Measurements from ENCODE around the gene ZNF319.
"Not testable (repeated sequence)": the region's sequence is repeated elsewhere in the genome, so short reads cannot be mapped to it uniquely, and the experiment has no call there.

ZNF319 gene

GRCh38 chr16:58013201-58013956 is 12.9 kb upstream of the ZNF319 start:
- Mint-ChIP-seq H3K4me3 (no peak overlapping the region), H3K9me3 (no peaks in the 10 kb centered on the region), H3K4me1 (no peaks in the 10 kb centered on the region), H3K27ac (peak overlapping the region in 1 of 2 donors; percentile 27), H3K27me3 (no peaks in the 10 kb centered on the region)
- no peak for ATAC-seq
- no peak for DNase-seq

- Mint-ChIP-seq H3K27ac (no peak overlapping the region), H3K4me1 (no peaks in the 10 kb centered on the region), H3K4me3 (no peak overlapping the region), H3K9me3 (no peaks in the 10 kb centered on the region), H3K27me3 (no peaks in the 10 kb centered on the region)
- DNase-seq (no peak), ATAC-seq (no peak)
Measured at GRCh38 chr16:58012481-58012880, 12.0 kb upstream of the ZNF319 start.

- H3K4me3 Mint-ChIP-seq: no peak overlapping the region
- H3K27me3 Mint-ChIP-seq: no peaks in the 10 kb centered on the region
- ATAC-seq: no peak
- H3K27ac Mint-ChIP-seq: no peak overlapping the region
- no peaks in the 10 kb centered on the region for H3K9me3 Mint-ChIP-seq
- DNase-seq: no peak
- H3K4me1 Mint-ChIP-seq: no peaks in the 10 kb centered on the region
Measured at GRCh38 chr16:58011652-58012051, 11.2 kb upstream of the ZNF319 start.

GRCh38 chr16:58010886-58011285 is 10.4 kb upstream of the ZNF319 start:
- H3K4me3 Mint-ChIP-seq: no peak overlapping the region
- DNase-seq: no peak
- ATAC-seq: no peak
- no peaks in the 10 kb centered on the region for H3K9me3 Mint-ChIP-seq
- no peaks in the 10 kb centered on the region for H3K4me1 Mint-ChIP-seq
- H3K27me3 Mint-ChIP-seq: no peaks in the 10 kb centered on the region
- H3K27ac Mint-ChIP-seq: no peak overlapping the region

GRCh38 chr16:58009856-58010416 is 9.5 kb upstream of the ZNF319 start:
- ATAC-seq (no peak), DNase-seq (no peak)
- Mint-ChIP-seq H3K9me3 (no peaks in the 10 kb centered on the region), H3K27ac (no peak overlapping the region), H3K4me3 (no peak overlapping the region), H3K27me3 (no peaks in the 10 kb centered on the region), H3K4me1 (peaks cover 3% of the 10 kb centered on the region)

DNA sequence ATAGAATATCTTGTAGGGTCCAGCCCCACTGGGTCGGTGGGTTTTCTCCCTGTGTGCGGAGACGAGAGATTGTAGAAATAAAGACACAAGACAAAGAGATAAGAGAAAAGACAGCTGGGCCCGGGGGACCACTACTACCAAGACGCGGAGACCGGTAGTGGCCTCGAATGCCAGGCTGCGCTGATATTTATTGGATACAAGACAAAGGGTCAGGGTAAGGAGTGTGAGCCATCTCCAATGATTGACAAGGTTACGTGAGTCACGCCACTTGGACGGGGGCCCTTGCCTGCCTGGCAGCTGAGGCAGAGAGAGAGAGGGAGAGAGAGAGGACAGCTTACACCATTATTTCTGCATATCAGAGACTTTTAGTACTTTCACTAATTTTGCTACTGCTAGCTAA is 4.3 kb upstream of the ZNF319 start:
- not testable (repeated sequence) for ATAC-seq, H3K27me3 Mint-ChIP-seq, H3K9me3 Mint-ChIP-seq, H3K4me3 Mint-ChIP-seq, DNase-seq
- Mint-ChIP-seq H3K27ac (peak overlapping the region in 1 of 2 donors; percentile 79), H3K4me1 (peaks cover 41% of the 10 kb centered on the region)

GRCh38 chr16:58002936-58003335 is 2.5 kb upstream of the ZNF319 start:
- H3K27me3 Mint-ChIP-seq: no peaks in the 10 kb centered on the region
- H3K9me3 Mint-ChIP-seq: no peaks in the 10 kb centered on the region
- H3K27ac Mint-ChIP-seq: no peak overlapping the region
- ATAC-seq (no peak), DNase-seq (no peak)
- H3K4me1 Mint-ChIP-seq: peaks cover 57% of the 10 kb centered on the region
- no peak overlapping the region for H3K4me3 Mint-ChIP-seq

- no peak overlapping the region for H3K27ac Mint-ChIP-seq
- no peaks in the 10 kb centered on the region for H3K27me3 Mint-ChIP-seq
- no peaks in the 10 kb centered on the region for H3K9me3 Mint-ChIP-seq
- no peak for ATAC-seq
- H3K4me3 Mint-ChIP-seq: peak overlapping the region in 1 of 2 donors; percentile 91
- peaks cover 62% of the 10 kb centered on the region for H3K4me1 Mint-ChIP-seq
- no peak for DNase-seq
Measured at GRCh38 chr16:58002416-58002800, 1.9 kb upstream of the ZNF319 start.

DNA sequence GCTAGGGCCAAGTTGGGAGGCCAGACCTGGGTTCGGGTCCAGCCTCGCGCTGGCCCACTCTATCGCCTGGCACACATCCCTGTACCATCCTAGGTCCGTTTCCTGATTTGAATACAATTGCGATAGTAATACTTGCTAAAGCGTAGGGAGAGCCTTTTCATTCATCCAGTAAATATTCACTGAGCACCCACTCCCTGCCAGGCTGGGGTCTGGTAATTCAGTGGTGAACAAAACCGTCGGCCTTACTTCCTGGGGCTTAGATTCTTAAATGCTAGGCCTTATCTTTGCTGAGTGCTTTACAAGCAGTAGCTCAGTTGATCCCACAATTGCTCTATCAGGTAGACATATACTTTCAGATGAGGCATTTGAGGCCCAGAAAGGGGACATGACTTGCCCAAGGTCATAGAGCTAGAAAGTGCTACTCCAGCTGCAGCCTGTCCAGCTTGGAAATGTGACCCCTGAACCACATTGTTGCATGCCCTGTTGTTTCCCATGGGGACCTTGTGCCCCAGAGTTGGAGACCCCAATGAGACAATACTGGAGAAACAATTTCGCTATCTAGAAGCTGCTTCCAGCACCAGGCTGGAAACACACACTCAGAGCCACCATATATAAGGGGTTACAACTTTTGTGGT is 1.4 kb upstream of the ZNF319 start:
- Mint-ChIP-seq H3K9me3 (no peaks in the 10 kb centered on the region), H3K27ac (peak overlapping the region in 1 of 2 donors; percentile 57), H3K27me3 (no peaks in the 10 kb centered on the region), H3K4me3 (peak overlapping the region; percentile 91 to 93), H3K4me1 (peaks cover 65% of the 10 kb centered on the region)
- DNase-seq (no peak), ATAC-seq (no peak)

DNA sequence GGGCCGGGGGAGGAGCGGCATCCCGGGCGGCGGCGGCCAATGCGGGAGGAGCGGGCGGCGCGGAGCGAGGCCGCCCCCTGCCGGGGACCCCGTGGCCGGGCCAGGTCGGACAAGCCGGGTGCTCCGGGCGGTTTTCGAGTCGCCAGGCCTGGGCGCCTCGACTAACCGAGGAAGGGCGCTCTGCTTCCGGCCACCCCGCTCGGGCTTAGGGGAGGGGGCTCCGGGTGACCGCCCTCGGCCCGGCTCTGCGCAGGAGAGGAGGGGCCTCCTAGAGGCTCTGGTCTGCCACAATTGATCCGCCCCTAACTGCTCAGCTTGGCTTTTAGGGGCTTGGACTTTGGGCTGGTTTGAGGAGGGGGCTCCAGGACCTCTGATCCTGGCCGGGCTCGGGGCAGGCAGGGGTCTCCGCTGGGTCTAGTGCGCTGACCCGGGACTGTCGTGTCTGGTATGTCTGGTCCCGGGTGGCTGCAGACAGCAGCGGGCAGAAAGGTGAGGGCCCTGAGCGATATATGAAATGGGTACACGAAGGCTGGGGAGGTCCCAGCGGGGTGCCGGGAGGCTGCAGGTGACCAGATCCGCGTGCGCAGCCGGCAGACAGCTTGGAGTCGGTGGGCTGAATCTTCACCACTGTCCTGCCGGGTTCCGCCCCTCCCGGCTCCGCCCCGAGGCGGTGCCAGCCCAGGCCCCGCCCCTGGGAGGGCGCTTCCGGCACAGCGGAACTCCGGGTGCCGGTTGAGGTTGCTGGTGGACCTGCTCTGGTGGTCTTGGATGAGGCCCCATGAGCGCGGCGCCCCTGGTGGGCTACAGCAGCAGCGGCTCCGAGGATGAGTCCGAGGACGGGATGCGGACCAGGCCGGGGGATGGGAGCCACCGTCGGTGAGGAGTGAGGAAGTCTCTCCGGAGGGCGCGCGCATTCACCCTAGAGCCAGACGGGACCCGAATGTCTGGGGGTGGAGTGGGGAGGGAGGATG is 519 bp upstream of the ZNF319 start, which contains the start of gene USB1:
USB1 (plus strand) TSS at position 702 of the 971 bp plus-strand sequence; CDS start at position 779, 77 bp downstream.
- peak within 1 kb of the TSS; percentile 92 to 94 for H3K27ac Mint-ChIP-seq
- H3K9me3 Mint-ChIP-seq: no peaks in the 10 kb centered on the region
- DNase-seq (peak; percentile 88 to 92), ATAC-seq (peak; percentile 77)
- H3K4me1 Mint-ChIP-seq: peaks cover 72% of the 10 kb centered on the region
- no peaks in the 10 kb centered on the region for H3K27me3 Mint-ChIP-seq
- peak within 1 kb of the TSS; percentile 91 to 93 for H3K4me3 Mint-ChIP-seq

GRCh38 chr16:57999366-57999970 is 1.0 kb downstream of the ZNF319 start:
- Mint-ChIP-seq H3K27ac (peak overlapping the region; percentile 79 to 85), H3K4me3 (peak overlapping the region; percentile 71 to 81), H3K4me1 (peaks cover 79% of the 10 kb centered on the region), H3K27me3 (no peaks in the 10 kb centered on the region), H3K9me3 (no peaks in the 10 kb centered on the region)
- ATAC-seq (peak; percentile 21), DNase-seq (peak; percentile 43 to 50)

GRCh38 chr16:57998992-57999365 is 1.5 kb downstream of the ZNF319 start:
- DNase-seq: no peak
- Mint-ChIP-seq H3K27ac (peak overlapping the region; percentile 79 to 85), H3K9me3 (no peaks in the 10 kb centered on the region), H3K4me3 (peak overlapping the region; percentile 71 to 81), H3K4me1 (peaks cover 76% of the 10 kb centered on the region), H3K27me3 (no peaks in the 10 kb centered on the region)
- ATAC-seq: no peak

DNA sequence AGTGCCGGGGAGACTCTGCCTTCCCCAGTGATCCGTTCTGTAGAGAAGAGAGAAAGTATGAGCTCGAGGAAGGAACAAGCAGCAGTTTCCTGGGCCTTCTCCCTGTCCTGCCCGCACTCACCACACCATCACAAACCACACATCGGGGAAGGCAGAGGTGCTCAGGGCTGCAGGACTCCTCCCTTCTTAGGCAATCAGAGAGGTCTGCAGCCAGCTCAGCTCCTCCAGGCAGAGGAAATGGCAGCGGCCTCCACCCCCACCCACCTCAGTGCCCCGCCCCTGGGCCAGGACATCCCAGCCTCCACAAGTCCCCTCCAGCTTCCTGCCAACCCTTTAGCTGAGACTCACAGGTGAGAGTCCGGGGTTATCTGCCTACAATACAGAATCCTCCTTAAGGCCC is 2.0 kb downstream of the ZNF319 start:
- DNase-seq (peak; percentile 25 to 65), ATAC-seq (peak; percentile 54)
- Mint-ChIP-seq H3K27me3 (no peaks in the 10 kb centered on the region), H3K4me1 (peaks cover 73% of the 10 kb centered on the region), H3K9me3 (no peaks in the 10 kb centered on the region), H3K27ac (peak overlapping the region in 1 of 2 donors; percentile 90), H3K4me3 (peak overlapping the region; percentile 71 to 81)

- no peak for ATAC-seq
- Mint-ChIP-seq H3K27me3 (no peaks in the 10 kb centered on the region), H3K4me3 (peak overlapping the region; percentile 71 to 81), H3K4me1 (peaks cover 68% of the 10 kb centered on the region), H3K27ac (no peak overlapping the region), H3K9me3 (no peaks in the 10 kb centered on the region)
- no peak for DNase-seq
Measured at GRCh38 chr16:57997528-57998265, 2.8 kb downstream of the ZNF319 start.

Data from stimulated activated naive CD8-positive, alpha-beta T cell treated with anti-CD3 and anti-CD28 coated beads, Interleukin-15, amount 100 ng/mL, for 72 hours (primary cell).